Measurements from ENCODE around the gene RNF4. TPM values are rescaled to one million over a fixed set of nuclear protein-coding genes. Genes with fewer than 3 reads are reported as not detected.

The RNF4 gene
- total RNA-seq, 1 donor = 68.8 TPM

DNA sequence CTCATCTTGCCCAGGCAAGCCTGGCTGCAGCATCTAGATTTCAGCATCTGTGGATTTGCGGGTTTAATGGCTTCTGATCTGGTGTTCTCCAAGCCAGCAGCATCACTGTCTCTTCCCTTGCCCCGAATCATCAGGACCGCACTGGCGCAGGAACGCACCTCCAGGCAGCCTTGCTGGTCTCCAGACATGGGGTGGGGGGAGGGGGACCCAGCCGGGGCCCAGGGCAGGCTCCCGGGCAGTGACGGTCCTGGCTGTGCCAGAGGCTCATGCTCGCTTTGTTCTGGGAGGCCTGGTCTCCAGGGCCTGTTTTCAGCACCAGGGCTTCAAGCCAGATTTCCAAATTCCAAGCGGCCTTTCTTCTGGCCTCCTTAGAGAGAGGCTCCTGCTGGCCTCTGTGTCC lies 45.2 kb upstream of the RNF4 start:
- Histone ChIP-seq H3K9me3 (ENCODE audit: low read depth, low read length) (no peaks in the 10 kb centered on the region), H3K4me1 (ENCODE audit: insufficient read depth, low read length) (peaks cover 8% of the 10 kb centered on the region), H3K36me3 (ENCODE audit: insufficient read depth, low read length) (no peaks in the 10 kb centered on the region), H3K27me3 (ENCODE audit: insufficient read depth, low read length) (peaks cover 42% of the 10 kb centered on the region), H4K20me1 (ENCODE audit: insufficient read depth, low read length) (no peaks in the 10 kb centered on the region), H3K4me2 (ENCODE audit: insufficient read depth, low read length) (no peak overlapping the region), H3K4me3 (ENCODE audit: insufficient read depth, low read length) (no peak overlapping the region), H3K79me2 (ENCODE audit: insufficient read depth, low read length) (no peaks in the 10 kb centered on the region), H2AFZ (ENCODE audit: low read length) (no peak overlapping the region), H3K27ac (ENCODE audit: low read depth, low read length) (no peak overlapping the region)
- TF ChIP-seq CTCF (IDR thresholded peaks at IDR 0.05; ENCODE audit: extremely low read depth, low read depth, low read length) = no peak
- peak; percentile 51 for DNase-seq (ENCODE audit: insufficient read length, low spot score, missing footprints)

- peak; percentile 80 for DNase-seq (ENCODE audit: insufficient read length, low spot score, missing footprints)
- H3K79me2 ChIP-seq (ENCODE audit: insufficient read depth, low read length) = no peaks in the 10 kb centered on the region
- H3K27ac ChIP-seq (ENCODE audit: low read depth, low read length) = no peak overlapping the region
- H2AFZ ChIP-seq (ENCODE audit: low read length) = no peak overlapping the region
- peaks cover 34% of the 10 kb centered on the region for H3K27me3 ChIP-seq (ENCODE audit: insufficient read depth, low read length)
- TF ChIP-seq CTCF (IDR thresholded peaks at IDR 0.05; ENCODE audit: extremely low read depth, low read depth, low read length) = no peak
- H3K4me3 ChIP-seq (ENCODE audit: insufficient read depth, low read length) = no peak overlapping the region
- no peaks in the 10 kb centered on the region for H4K20me1 ChIP-seq (ENCODE audit: insufficient read depth, low read length)
- no peaks in the 10 kb centered on the region for H3K36me3 ChIP-seq (ENCODE audit: insufficient read depth, low read length)
- no peaks in the 10 kb centered on the region for H3K9me3 ChIP-seq (ENCODE audit: low read depth, low read length)
- no peak overlapping the region for H3K4me2 ChIP-seq (ENCODE audit: insufficient read depth, low read length)
- no peaks in the 10 kb centered on the region for H3K4me1 ChIP-seq (ENCODE audit: insufficient read depth, low read length)
These were observed 44.3 kb upstream of the RNF4 start for GRCh38 chr4:2424581-2424980.

GRCh38 chr4:2425386-2426068 lies 43.4 kb upstream of the RNF4 start:
- Histone ChIP-seq H2AFZ (ENCODE audit: low read length) (no peak overlapping the region), H4K20me1 (ENCODE audit: insufficient read depth, low read length) (peaks cover 6% of the 10 kb centered on the region), H3K4me2 (ENCODE audit: insufficient read depth, low read length) (no peak overlapping the region), H3K27ac (ENCODE audit: low read depth, low read length) (no peak overlapping the region), H3K4me3 (ENCODE audit: insufficient read depth, low read length) (no peak overlapping the region), H3K9me3 (ENCODE audit: low read depth, low read length) (peaks cover 2% of the 10 kb centered on the region), H3K4me1 (ENCODE audit: insufficient read depth, low read length) (no peaks in the 10 kb centered on the region), H3K79me2 (ENCODE audit: insufficient read depth, low read length) (no peaks in the 10 kb centered on the region), H3K27me3 (ENCODE audit: insufficient read depth, low read length) (peaks cover 25% of the 10 kb centered on the region), H3K36me3 (ENCODE audit: insufficient read depth, low read length) (no peaks in the 10 kb centered on the region)
- TF ChIP-seq CTCF (IDR thresholded peaks at IDR 0.05; ENCODE audit: extremely low read depth, low read depth, low read length) = no peak
- peak; percentile 6 for DNase-seq (ENCODE audit: insufficient read length, low spot score, missing footprints)

GRCh38 chr4:2426069-2426397 lies 42.9 kb upstream of the RNF4 start:
- H3K27ac ChIP-seq (ENCODE audit: low read depth, low read length) = no peak overlapping the region
- H3K4me3 ChIP-seq (ENCODE audit: insufficient read depth, low read length) = no peak overlapping the region
- H3K36me3 ChIP-seq (ENCODE audit: insufficient read depth, low read length) = no peaks in the 10 kb centered on the region
- no peak overlapping the region for H3K4me2 ChIP-seq (ENCODE audit: insufficient read depth, low read length)
- no peak for DNase-seq (ENCODE audit: insufficient read length, low spot score, missing footprints)
- H3K27me3 ChIP-seq (ENCODE audit: insufficient read depth, low read length) = peaks cover 19% of the 10 kb centered on the region
- H3K4me1 ChIP-seq (ENCODE audit: insufficient read depth, low read length) = no peaks in the 10 kb centered on the region
- H2AFZ ChIP-seq (ENCODE audit: low read length) = no peak overlapping the region
- H3K9me3 ChIP-seq (ENCODE audit: low read depth, low read length) = peaks cover 2% of the 10 kb centered on the region
- no peak for TF ChIP-seq CTCF (IDR thresholded peaks at IDR 0.05; ENCODE audit: extremely low read depth, low read depth, low read length)
- H4K20me1 ChIP-seq (ENCODE audit: insufficient read depth, low read length) = peaks cover 6% of the 10 kb centered on the region
- no peaks in the 10 kb centered on the region for H3K79me2 ChIP-seq (ENCODE audit: insufficient read depth, low read length)
